Osteoblast (primary cell): ENCODE measurements around the gene SARS1. TPM values are rescaled to one million over a fixed set of nuclear protein-coding genes. Genes with fewer than 3 reads are reported as not detected.

Experiments
- DNase-seq: peaks from one replicate; pipeline ENCODE4 v3.0.0; 2011; ENCODE audit warnings: low spot score, mixed read lengths; ENCODE audit not compliant: insufficient read length; ENCODE audit errors: missing footprints
- H2AFZ ChIP-seq: 2 replicates; pipeline ENCODE4 v1.6.0; 2011; ENCODE audit warnings: mild to moderate bottlenecking, low read length
- H3K27ac ChIP-seq: 2 replicates; pipeline ENCODE4 v1.5.1; 2011; ENCODE audit warnings: mild to moderate bottlenecking, low read depth, low read length, moderate library complexity
- H3K27me3 ChIP-seq: 2 replicates; pipeline ENCODE4 v1.6.0; 2012; ENCODE audit warnings: mild to moderate bottlenecking, control low read depth, inconsistent platforms, low read length, moderate library complexity; ENCODE audit not compliant: insufficient read depth
- H3K36me3 ChIP-seq: 2 replicates; pipeline ENCODE4 v1.5.1; 2011; ENCODE audit warnings: mild to moderate bottlenecking, low read length, control low read depth, moderate library complexity; ENCODE audit not compliant: insufficient read depth
- H3K4me1 ChIP-seq: 2 replicates; pipeline ENCODE4 v1.5.1; 2011; ENCODE audit warnings: mild to moderate bottlenecking, low read length, control low read depth, moderate library complexity; ENCODE audit not compliant: insufficient read depth
- H3K4me2 ChIP-seq: 2 replicates; pipeline ENCODE4 v1.6.0; 2011; ENCODE audit warnings: mild to moderate bottlenecking, low read length; ENCODE audit not compliant: insufficient read depth
- H3K4me3 ChIP-seq: fragments of 200-600 bp; sonication (generic); 3 replicates; pipeline ENCODE4 v1.5.1; 2012; ENCODE audit warnings: mild to moderate bottlenecking, low read length, inconsistent platforms; ENCODE audit not compliant: insufficient read depth
- H3K79me2 ChIP-seq: 2 replicates; pipeline ENCODE4 v1.6.0; 2012; ENCODE audit warnings: mild to moderate bottlenecking, low read length, control low read depth, inconsistent platforms; ENCODE audit not compliant: insufficient read depth
- H3K9me3 ChIP-seq: 2 replicates; pipeline ENCODE4 v1.5.1; 2011; ENCODE audit warnings: low read depth, low read length, control low read depth
- H4K20me1 ChIP-seq: 2 replicates; pipeline ENCODE4 v1.6.0; 2012; ENCODE audit warnings: mild to moderate bottlenecking, low read length, control low read depth; ENCODE audit not compliant: insufficient read depth
- total RNA-seq: library from RNA; depleted of rRNA; stranded (reverse); fragments of >200 nt; gene quantifications from 2 replicates; pipeline ENCODE4 v1.2.3, GENCODE V29; 2012
- TF ChIP-seq, protein P1 (sequence below): IDR thresholded peaks from 2 replicates; pipeline ENCODE4 v1.5.1; 2011; ENCODE audit warnings: mild to moderate bottlenecking, low read depth, low read length, moderate library complexity; ENCODE audit errors: extremely low read depth

Gene SARS1
- total RNA-seq, 1 donor: 392 TPM

DNA sequence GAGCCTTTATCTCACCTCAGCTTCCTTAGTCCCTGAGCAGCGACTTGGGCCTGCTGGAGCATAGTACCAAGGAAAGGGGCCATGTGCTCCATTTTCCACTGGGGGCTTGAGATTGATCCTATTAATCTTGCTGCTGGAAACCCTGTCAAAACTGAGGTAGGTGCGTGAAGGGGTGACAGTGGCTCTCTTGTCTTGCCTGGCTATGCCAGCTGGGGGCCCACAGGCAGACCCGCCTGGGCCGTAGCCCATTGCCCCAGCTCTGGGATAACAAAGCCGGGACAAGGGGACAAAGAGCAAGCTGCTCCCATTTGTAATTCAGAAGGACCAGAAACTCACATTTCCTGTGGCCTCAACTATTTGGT is 25.3 kb downstream of the SARS1 start:
- peaks cover 48% of the 10 kb centered on the region for H3K36me3 ChIP-seq
- peaks cover 3% of the 10 kb centered on the region for H3K79me2 ChIP-seq
- TF ChIP-seq, protein P1, sequence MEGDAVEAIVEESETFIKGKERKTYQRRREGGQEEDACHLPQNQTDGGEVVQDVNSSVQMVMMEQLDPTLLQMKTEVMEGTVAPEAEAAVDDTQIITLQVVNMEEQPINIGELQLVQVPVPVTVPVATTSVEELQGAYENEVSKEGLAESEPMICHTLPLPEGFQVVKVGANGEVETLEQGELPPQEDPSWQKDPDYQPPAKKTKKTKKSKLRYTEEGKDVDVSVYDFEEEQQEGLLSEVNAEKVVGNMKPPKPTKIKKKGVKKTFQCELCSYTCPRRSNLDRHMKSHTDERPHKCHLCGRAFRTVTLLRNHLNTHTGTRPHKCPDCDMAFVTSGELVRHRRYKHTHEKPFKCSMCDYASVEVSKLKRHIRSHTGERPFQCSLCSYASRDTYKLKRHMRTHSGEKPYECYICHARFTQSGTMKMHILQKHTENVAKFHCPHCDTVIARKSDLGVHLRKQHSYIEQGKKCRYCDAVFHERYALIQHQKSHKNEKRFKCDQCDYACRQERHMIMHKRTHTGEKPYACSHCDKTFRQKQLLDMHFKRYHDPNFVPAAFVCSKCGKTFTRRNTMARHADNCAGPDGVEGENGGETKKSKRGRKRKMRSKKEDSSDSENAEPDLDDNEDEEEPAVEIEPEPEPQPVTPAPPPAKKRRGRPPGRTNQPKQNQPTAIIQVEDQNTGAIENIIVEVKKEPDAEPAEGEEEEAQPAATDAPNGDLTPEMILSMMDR: no peak
- peak; percentile 41 for DNase-seq
- H3K4me1 ChIP-seq: peaks cover 20% of the 10 kb centered on the region
- no peak overlapping the region for H3K4me2 ChIP-seq
- H3K9me3 ChIP-seq: no peaks in the 10 kb centered on the region
- no peak overlapping the region for H2AFZ ChIP-seq
- peaks cover 5% of the 10 kb centered on the region for H3K27me3 ChIP-seq
- H4K20me1 ChIP-seq: peaks cover 11% of the 10 kb centered on the region
- H3K27ac ChIP-seq: no peak overlapping the region
- H3K4me3 ChIP-seq: no peak overlapping the region

DNA sequence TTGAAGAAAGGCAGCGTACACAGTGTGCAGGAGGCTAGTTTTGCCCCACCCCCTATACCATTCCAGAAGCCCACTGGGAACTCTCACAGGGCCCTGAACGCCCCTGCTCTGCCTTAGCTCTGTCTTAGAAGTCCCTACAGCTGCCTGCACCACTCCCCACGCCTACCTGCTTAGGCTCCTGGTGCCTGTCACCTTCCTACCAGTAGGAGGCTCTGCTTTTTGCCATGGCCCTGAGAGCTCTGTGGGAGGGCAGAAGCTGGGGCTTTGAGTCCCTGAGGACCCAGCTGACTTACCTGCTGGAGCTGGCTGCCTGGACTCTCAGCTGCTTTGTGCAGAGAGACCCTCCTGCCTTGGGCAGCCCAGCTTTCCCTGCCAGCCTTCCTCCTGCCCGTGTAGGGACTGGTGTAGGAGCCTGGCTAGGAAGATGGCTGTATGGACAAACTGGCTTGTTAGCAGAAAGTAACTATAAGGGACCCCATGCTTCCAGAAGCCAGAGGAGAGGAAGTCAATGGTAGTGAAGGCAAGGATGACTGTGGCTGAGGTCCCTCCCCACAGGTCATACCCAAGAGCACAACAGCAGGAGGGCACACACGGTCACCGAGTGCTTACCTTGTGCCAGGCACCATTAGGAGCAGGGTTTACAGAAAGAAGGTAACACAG is 25.8 kb downstream of the SARS1 start:
- H2AFZ ChIP-seq: no peak overlapping the region
- peak; percentile 87 for DNase-seq
- H3K36me3 ChIP-seq: peaks cover 43% of the 10 kb centered on the region
- peak overlapping the region; percentile 79 for H3K27ac ChIP-seq
- H3K79me2 ChIP-seq: peaks cover 3% of the 10 kb centered on the region
- H3K9me3 ChIP-seq: no peaks in the 10 kb centered on the region
- H3K4me3 ChIP-seq: no peak overlapping the region
- H3K4me2 ChIP-seq: no peak overlapping the region
- peaks cover 20% of the 10 kb centered on the region for H3K4me1 ChIP-seq
- H4K20me1 ChIP-seq: peaks cover 11% of the 10 kb centered on the region
- peaks cover 5% of the 10 kb centered on the region for H3K27me3 ChIP-seq
- TF ChIP-seq, protein P1: peak; percentile 62

DNA sequence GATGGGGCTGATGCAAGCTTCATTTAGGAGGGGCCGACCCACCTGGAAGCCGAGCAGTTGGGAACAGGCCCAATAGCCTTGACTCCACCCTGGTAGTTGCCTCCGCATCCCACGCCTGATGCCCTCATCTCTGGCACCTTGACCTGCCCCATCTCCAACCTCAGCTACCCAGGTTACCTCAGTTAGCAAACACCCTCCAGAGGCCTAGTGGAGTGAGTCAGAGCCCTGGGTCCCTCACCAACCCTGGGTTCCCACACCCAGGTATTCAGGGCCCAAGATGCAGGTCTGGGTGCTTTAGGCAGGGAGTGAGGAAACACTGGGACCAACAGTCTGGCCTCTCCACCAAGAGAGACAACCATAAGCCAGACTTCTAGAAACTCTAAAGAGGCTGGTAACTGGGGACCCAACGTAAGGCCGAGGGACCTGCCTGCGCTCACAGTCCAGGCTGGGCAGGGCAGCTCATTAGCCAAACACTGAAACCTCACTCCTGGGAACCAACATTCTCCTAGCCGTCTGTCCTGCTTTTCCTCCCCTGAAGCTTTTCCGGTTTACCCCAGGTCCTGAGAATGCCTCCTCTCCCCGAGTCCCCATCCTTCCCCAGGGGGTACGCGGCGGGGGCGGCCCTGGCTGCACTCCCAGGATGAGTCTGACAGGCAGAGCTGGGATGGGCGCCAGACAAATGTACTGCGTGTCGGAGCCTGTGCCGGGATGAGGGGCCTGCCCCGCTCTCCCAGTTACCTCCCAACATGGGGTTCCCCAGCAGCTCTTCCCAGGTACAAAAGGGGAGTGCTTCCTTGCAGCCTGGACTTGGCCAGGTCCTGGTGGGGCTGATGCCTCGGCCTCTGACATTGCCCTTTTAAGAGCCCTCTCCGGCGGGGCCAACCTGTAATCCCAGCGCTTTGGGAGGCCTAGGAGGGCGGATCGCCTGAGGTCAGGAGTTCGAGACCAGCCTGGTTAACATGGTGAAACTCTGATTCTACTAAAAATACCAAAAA is 26.7 kb downstream of the SARS1 start:
- Histone ChIP-seq H3K9me3 (no peaks in the 10 kb centered on the region), H3K4me2 (peak overlapping the region; percentile 74), H4K20me1 (peaks cover 7% of the 10 kb centered on the region), H3K27ac (peak overlapping the region; percentile 79), H2AFZ (no peak overlapping the region), H3K79me2 (no peaks in the 10 kb centered on the region), H3K4me3 (peak overlapping the region; percentile 26), H3K36me3 (peaks cover 35% of the 10 kb centered on the region), H3K27me3 (peaks cover 5% of the 10 kb centered on the region), H3K4me1 (peaks cover 20% of the 10 kb centered on the region)
- peak; percentile 92 for DNase-seq
- TF ChIP-seq, protein P1: no peak

DNA sequence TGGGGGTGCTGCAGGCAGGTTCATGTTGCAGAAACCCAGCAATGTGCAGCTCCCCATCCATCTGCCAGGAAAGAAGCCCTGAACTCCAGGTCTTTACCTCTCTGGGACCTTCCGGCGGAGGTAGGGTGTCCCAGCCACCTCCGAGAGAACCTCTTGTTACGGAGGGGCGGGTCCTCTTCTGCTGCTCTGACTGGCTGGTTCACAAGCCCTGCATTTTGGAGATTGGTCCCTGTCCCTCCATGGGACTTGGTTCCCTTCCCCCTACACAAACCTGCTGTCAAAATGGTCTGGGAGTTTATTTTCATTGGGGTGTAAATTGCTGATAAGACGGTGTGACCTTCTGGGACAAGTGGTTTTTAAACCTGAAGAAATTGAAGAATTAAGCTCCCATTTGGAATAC is 27.6 kb downstream of the SARS1 start:
- Histone ChIP-seq H3K9me3 (no peaks in the 10 kb centered on the region), H3K4me3 (no peak overlapping the region), H3K36me3 (peaks cover 26% of the 10 kb centered on the region), H3K27ac (no peak overlapping the region), H3K27me3 (peaks cover 5% of the 10 kb centered on the region), H3K79me2 (no peaks in the 10 kb centered on the region), H4K20me1 (peaks cover 7% of the 10 kb centered on the region), H3K4me2 (no peak overlapping the region), H3K4me1 (peaks cover 20% of the 10 kb centered on the region), H2AFZ (no peak overlapping the region)
- peak; percentile 57 for DNase-seq
- TF ChIP-seq, protein P1: no peak
